ENCODE data around the gene SLC6A6. TPM values are rescaled to one million over a fixed set of nuclear protein-coding genes. Genes with fewer than 3 reads are reported as not detected.
A peak's percentile ranks its signal among the peaks of the same experiment; 100 is the strongest.

The SLC6A6 gene
- total RNA-seq, 4 donors from 2014 or later: 4.4 to 10.5 (median 7.7) TPM

DNA sequence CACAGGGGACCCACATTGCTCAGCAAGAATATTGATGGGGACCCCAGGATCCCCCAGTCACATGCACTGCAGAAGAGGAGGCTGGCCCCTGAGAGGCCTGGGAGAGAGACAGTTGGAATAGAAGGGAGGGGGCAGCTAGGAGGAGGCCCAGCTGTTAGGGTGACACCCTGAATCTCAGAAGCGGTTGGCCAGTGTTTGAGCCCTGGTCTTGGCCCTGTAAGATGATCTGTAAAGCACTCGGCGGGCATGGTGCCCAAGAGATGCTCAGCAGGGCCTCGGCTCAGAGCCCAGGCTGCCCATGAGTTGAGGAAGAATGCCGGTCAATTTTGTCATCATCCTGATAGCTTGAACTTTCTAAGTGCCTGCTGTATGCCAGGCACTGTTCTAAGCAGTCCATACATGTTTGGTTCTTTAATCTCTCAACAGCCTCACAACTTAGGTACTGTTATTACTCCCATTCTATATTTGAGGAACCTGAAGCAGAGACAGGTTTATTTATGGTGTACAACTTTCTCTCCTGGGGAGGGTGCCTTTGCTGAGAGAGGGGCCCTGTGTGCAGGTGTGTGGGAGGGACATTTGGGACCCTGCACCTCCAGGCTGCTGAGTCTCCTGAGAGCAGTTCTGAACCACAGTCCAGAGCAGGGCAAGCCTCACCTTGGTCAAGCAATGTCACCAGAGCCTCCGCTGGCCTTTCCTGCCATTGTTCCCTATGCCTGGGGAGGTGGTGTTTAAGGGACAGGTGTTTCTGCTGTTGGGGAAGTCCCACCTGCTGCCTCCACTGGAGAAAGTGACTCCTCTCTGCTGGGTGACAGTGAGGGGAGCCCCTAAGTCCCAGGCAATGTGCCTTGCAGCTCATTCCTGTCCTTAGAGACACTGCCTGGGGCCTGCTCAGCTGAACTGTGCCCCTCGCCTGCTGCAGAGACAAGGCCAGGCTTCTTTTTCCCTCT is 26.0 kb downstream of the SLC6A6 start:
- no peaks in the 10 kb centered on the region for H3K36me3 ChIP-seq
- DNase-seq: no peak
- peaks cover 16 to 56% (median 18%) of the 10 kb centered on the region in 4 donors for H3K4me1 ChIP-seq
- TF ChIP-seq POLR2AphosphoS5 (IDR thresholded peaks at IDR 0.05): no peak
- no peak for TF ChIP-seq EP300 (IDR thresholded peaks at IDR 0.05; ENCODE audit: low read depth)
- no peak for TF ChIP-seq POLR2A (IDR thresholded peaks at IDR 0.05)
- TF ChIP-seq, protein P1, sequence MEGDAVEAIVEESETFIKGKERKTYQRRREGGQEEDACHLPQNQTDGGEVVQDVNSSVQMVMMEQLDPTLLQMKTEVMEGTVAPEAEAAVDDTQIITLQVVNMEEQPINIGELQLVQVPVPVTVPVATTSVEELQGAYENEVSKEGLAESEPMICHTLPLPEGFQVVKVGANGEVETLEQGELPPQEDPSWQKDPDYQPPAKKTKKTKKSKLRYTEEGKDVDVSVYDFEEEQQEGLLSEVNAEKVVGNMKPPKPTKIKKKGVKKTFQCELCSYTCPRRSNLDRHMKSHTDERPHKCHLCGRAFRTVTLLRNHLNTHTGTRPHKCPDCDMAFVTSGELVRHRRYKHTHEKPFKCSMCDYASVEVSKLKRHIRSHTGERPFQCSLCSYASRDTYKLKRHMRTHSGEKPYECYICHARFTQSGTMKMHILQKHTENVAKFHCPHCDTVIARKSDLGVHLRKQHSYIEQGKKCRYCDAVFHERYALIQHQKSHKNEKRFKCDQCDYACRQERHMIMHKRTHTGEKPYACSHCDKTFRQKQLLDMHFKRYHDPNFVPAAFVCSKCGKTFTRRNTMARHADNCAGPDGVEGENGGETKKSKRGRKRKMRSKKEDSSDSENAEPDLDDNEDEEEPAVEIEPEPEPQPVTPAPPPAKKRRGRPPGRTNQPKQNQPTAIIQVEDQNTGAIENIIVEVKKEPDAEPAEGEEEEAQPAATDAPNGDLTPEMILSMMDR (IDR thresholded peaks at IDR 0.05): no peak
- WGBS, 2 donors (ENCODE audit: low coverage in 1 of 2): 29 to 91% methylated on average over 1 to 7 of the region's 7 CpGs
- peak overlapping the region in 2 of 4 donors; percentile 23 to 27 for H3K27ac ChIP-seq
- H3K9me3 ChIP-seq: no peaks in the 10 kb centered on the region
- no peak overlapping the region for H3K4me3 ChIP-seq
- H3K27me3 ChIP-seq: no peaks in the 10 kb centered on the region
- in situ Hi-C loops (cut with MboI; ENCODE audit: low pct_ligation_motif_present in 1 of 4, low pct_unique_long_range_greater_than_20kb in 1 of 4, low sequenced_read_pairs in 3 of 4) (no loop called here), intact Hi-C loops (cut with DNase I; ENCODE audit: low total_unique reads) (no loop called here)

DNA sequence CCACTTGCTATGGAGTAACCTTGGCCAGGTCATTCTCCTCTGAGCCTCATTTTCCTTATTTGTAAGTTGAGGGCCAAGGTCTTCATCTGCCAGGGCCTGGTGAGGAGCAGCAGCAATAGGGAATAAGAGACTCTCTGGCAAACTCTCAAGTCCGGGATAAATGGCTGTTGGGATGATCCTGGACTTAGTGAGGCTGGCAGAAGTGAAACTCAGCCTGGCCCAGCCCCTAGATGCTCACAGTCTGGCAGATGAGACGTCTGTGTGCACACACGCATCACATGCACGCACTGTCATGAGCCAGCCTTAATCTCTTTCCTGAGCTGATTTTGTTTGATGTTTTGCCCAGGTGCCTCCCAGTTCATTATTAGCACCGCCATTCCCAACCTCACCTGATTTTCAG is 26.8 kb downstream of the SLC6A6 start:
- no peaks in the 10 kb centered on the region for H3K9me3 ChIP-seq
- H3K27ac ChIP-seq: peak overlapping the region in 1 of 4 donors; percentile 23
- H3K27me3 ChIP-seq: no peaks in the 10 kb centered on the region
- WGBS, 2 donors (ENCODE audit: low coverage in 1 of 2): 38 to 66% methylated on average over 3 to 5 of the region's 5 CpGs
- DNase-seq: no peak
- H3K36me3 ChIP-seq: no peaks in the 10 kb centered on the region
- TF ChIP-seq POLR2AphosphoS5 (IDR thresholded peaks at IDR 0.05): no peak
- TF ChIP-seq, protein P1 (IDR thresholded peaks at IDR 0.05): no peak
- TF ChIP-seq EP300 (IDR thresholded peaks at IDR 0.05; ENCODE audit: low read depth): no peak
- no peak for TF ChIP-seq POLR2A (IDR thresholded peaks at IDR 0.05)
- no peak overlapping the region for H3K4me3 ChIP-seq
- in situ Hi-C loops (cut with MboI; ENCODE audit: low pct_ligation_motif_present in 1 of 4, low pct_unique_long_range_greater_than_20kb in 1 of 4, low sequenced_read_pairs in 3 of 4): no loop called here
- intact Hi-C loops (cut with DNase I; ENCODE audit: low total_unique reads): no loop called here
- H3K4me1 ChIP-seq: peaks cover 22 to 53% (median 23%) of the 10 kb centered on the region in 4 donors

DNA sequence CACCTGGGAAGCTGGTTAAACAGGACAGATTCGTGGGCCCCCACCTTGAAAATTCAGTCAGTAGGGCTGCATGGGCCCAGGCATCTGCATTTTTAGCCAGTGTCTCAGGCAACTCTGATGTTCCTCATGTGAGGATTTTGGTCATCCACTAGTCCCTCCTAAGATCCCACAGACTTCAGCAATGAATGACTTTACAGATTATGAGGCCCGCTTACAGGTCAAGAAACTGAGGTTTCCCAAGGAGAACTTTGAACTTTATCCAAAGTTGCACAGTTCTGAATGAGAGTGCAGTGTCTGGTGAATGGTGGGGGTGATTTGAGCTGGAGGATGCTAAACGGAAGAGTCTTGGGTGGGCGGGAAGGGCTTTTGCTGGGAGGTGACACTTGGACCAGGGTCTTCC is 27.2 kb downstream of the SLC6A6 start:
- Histone ChIP-seq H3K36me3 (no peaks in the 10 kb centered on the region), H3K4me3 (no peak overlapping the region), H3K27ac (peak overlapping the region in 1 of 4 donors; percentile 23), H3K9me3 (no peaks in the 10 kb centered on the region), H3K27me3 (no peaks in the 10 kb centered on the region), H3K4me1 (peaks cover 26 to 55% (median 27%) of the 10 kb centered on the region in 4 donors)
- DNase-seq: no peak
- intact Hi-C loops (cut with DNase I; ENCODE audit: low total_unique reads): no loop called here
- TF ChIP-seq POLR2AphosphoS5 (IDR thresholded peaks at IDR 0.05) (no peak), EP300 (IDR thresholded peaks at IDR 0.05; ENCODE audit: low read depth) (no peak), POLR2A (IDR thresholded peaks at IDR 0.05) (no peak)
- TF ChIP-seq, protein P1 (IDR thresholded peaks at IDR 0.05): no peak
- 92 to 100% methylated on average over 1 to 4 of the region's 4 CpGs for WGBS, 2 donors (ENCODE audit: low coverage in 1 of 2)
- in situ Hi-C loops (cut with MboI; ENCODE audit: low pct_ligation_motif_present in 1 of 4, low pct_unique_long_range_greater_than_20kb in 1 of 4, low sequenced_read_pairs in 3 of 4): no loop called here

DNA sequence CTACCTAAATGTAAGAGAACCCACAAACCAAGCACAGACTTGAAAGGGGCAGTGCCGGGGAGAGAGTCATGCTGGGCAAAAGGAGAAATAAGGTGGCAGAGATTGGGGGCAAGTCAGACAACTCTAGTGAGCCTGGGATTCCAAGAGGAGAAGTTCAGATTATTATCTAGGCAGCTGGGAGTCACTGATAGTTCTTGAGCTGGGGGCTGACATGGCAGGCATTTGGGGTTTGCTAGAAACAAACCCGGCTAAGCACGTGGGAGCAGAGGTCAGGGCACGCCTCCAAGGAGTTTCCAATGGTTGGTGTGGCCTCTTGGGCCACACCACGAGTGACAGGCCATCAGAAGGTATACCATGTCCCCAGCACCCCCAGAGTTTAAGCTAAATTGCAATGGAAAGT is 27.6 kb downstream of the SLC6A6 start:
- Histone ChIP-seq H3K27ac (peak overlapping the region in 1 of 4 donors; percentile 23), H3K27me3 (no peaks in the 10 kb centered on the region), H3K4me1 (peaks cover 30 to 55% (median 31%) of the 10 kb centered on the region in 4 donors), H3K4me3 (no peak overlapping the region), H3K9me3 (no peaks in the 10 kb centered on the region), H3K36me3 (no peaks in the 10 kb centered on the region)
- DNase-seq: no peak
- WGBS, 2 donors (ENCODE audit: low coverage in 1 of 2): 76 to 83% methylated on average over 4 to 5 of the region's 5 CpGs
- intact Hi-C loops (cut with DNase I; ENCODE audit: low total_unique reads): no loop called here
- no peak for TF ChIP-seq POLR2A (IDR thresholded peaks at IDR 0.05)
- TF ChIP-seq, protein P1 (IDR thresholded peaks at IDR 0.05): no peak
- no peak for TF ChIP-seq POLR2AphosphoS5 (IDR thresholded peaks at IDR 0.05)
- no peak for TF ChIP-seq EP300 (IDR thresholded peaks at IDR 0.05; ENCODE audit: low read depth)
- in situ Hi-C loops (cut with MboI; ENCODE audit: low pct_ligation_motif_present in 1 of 4, low pct_unique_long_range_greater_than_20kb in 1 of 4, low sequenced_read_pairs in 3 of 4): no loop called here
